ENCODE measurements around the gene PPIP5K2.
"Not testable (repeated sequence)": the region's sequence is repeated elsewhere in the genome, so short reads cannot be mapped to it uniquely, and the experiment has no call there.

The PPIP5K2 gene

DNA sequence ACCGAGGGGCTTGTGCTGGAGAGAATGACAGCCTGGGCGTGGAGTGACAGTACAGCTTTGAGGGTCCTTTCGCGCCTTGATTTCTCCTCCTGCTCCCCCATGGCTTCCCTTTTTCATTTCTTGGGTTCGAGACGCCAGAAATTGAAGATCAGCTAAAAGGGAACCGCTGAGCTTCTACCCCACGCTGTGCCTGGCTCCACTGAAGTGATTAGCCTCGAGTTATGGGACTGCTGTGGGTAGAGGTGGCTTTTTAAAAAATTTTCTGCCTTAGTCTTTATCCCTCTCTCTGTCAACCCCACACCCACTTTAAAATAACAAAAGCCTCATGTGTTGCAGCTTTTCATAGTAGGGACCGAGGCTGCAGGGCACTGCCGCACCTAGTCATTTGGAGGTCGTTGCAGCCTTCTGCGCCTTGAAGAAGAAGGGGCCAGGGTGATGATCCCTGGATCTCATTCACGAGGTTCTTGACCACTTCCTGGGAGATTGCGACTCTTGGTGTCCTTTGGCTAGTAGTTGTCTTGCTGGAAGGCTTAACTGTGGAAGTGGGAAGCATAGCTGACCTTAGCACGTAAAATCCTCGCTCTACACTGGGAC is 603 bp downstream of the PPIP5K2 start:
- no peak for DNase-seq (ENCODE audit: low read depth in 2 of 2, low spot score in 1 of 2)

DNA sequence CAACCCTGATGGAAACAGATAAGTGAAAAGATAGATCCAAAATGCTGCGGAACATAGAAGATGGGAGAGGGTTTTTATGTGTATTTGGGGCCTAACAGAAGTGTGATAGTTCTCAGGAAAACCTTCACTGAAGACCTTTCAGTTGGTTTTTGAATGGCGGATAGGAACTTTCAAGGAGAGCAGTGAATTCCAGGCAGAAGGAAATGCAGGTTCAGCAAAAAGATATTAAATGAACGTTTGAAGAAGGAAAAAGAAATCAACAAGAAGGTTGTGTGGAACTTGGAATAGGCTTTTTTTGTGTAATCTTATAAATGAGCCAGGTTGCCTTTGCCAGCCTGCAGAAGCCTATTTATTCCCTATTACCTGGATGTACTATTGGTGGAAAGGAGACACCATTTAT is 2.1 kb downstream of the PPIP5K2 start:
- no peak for DNase-seq (ENCODE audit: low read depth in 2 of 2, low spot score in 1 of 2)

DNA sequence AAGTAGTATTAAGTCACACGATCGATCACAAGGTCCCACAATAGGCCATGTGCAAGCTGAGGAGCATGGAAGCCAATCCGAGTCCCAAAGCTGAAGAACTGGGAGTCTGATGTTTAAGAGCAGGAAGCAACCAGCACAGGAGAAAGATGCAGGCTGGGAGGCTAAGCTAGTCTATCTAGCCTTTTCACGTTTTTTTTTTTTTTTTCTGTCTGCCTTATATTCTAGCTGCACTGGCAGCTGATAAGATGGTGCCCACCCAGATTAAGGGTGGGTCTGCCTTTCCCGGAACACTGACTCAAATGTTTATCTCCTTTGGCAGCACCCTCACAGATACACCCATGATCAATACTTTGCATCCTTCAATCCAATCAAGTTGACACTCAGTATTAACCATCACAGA is 6.5 kb downstream of the PPIP5K2 start:
- no peak for DNase-seq (ENCODE audit: low read depth in 2 of 2, low spot score in 1 of 2)

- DNase-seq (ENCODE audit: low read depth in 2 of 2, low spot score in 1 of 2), result no peak
These were observed 7.3 kb downstream of the PPIP5K2 start for GRCh38 chr5:103127292-103127817.

- DNase-seq (ENCODE audit: low read depth in 2 of 2, low spot score in 1 of 2), result no peak
These were observed 8.1 kb downstream of the PPIP5K2 start for GRCh38 chr5:103128202-103128601.

GRCh38 chr5:103132684-103133083 is 12.6 kb downstream of the PPIP5K2 start:
- DNase-seq (ENCODE audit: low read depth in 2 of 2, low spot score in 1 of 2), result no peak

DNA sequence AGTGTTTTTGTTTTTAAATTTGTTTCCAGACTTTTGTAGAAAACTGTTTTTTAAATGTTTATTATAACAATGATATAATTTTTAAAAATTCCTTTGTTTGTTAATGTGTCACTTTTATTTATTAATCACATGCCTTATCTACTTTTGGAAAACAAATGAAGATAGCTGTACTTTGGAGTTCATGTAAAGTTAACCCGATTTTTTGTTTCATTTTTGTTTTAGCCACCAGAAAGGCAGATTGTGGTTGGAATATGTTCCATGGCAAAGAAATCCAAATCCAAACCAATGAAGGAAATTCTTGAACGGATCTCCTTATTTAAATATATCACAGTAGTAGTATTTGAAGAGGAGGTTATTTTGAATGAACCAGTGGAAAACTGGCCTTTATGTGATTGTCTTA is 13.1 kb downstream of the PPIP5K2 start:
- no peak for DNase-seq (ENCODE audit: low read depth in 2 of 2, low spot score in 1 of 2)

DNA sequence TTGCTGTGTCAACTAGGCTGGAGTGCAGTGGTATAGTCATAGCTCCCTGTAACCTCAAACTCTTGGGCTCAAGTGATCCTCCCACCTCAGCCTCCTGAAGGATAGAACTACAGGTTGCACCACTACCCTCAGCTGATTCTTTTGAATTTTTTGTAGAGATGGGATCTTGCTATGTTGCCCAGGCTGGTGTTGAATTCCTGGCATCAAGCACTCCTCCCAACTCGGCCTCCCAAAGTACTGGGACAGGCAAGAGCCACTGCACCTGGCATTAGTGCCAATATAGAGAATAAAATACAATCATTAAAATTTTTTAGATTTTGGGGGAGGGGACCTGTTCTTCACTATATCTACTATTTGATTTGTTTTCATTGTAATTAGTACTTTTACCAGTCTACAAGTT is 15.4 kb downstream of the PPIP5K2 start:
- DNase-seq (ENCODE audit: low read depth in 2 of 2, low spot score in 1 of 2), result no peak

- no peak for DNase-seq (ENCODE audit: low read depth in 2 of 2, low spot score in 1 of 2)
These were observed 18.1 kb downstream of the PPIP5K2 start for GRCh38 chr5:103138202-103138690.

DNA sequence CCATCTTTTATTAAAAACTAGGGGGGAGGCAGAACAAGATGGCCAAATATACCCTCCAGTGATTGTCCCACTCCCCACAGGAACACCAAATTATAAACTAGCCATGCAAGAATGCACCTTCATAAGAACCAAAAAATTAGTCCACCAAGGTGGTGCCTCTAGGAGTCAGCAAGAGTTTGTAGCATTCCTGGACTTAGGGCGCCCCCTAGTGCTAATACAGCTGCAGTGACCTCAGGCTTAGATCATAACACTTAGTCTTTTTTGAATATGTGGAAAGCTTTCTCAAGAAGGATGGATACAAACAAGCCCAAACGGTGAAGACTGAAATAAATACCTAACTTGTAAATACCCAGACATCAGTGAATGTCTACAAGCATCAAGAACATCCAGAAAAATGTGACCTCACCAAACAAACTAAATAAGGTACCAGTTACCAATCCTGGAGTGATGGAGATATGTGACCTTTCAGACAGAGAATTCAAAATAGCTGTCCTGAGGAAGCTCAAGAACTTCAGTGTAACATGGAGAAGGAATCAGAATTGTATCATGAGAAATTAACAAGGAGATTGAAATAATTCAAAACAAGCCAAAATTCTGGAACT is 19.3 kb downstream of the PPIP5K2 start:
- DNase-seq (ENCODE audit: low read depth in 2 of 2, low spot score in 1 of 2), result peak; percentile 57 to 70

GRCh38 chr5:103142132-103142531 is 22.0 kb downstream of the PPIP5K2 start:
- DNase-seq (ENCODE audit: low read depth in 2 of 2, low spot score in 1 of 2), result not testable (repeated sequence)

- DNase-seq (ENCODE audit: low read depth in 2 of 2, low spot score in 1 of 2), result no peak
These were observed 25.1 kb downstream of the PPIP5K2 start for GRCh38 chr5:103145196-103145595.

DNA sequence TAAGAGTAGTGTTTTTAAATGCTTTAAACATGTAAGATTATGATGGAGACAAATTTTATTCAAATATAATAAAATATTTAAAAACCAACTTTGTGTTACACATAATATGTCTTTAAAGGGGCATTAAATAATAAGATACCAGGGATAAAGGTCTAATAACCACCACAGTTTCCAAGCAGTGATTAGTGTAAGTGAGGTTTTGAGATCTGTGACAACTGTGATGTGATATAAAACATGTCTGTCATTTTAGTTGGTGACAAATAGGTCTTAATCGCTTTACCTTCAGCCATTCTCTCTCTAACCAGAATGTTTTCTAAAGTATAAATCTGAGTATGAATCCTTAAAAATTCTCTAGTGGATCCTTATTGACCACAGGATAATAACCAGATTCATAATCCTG is 28.1 kb downstream of the PPIP5K2 start:
- no peak for DNase-seq (ENCODE audit: low read depth in 2 of 2, low spot score in 1 of 2)

DNA sequence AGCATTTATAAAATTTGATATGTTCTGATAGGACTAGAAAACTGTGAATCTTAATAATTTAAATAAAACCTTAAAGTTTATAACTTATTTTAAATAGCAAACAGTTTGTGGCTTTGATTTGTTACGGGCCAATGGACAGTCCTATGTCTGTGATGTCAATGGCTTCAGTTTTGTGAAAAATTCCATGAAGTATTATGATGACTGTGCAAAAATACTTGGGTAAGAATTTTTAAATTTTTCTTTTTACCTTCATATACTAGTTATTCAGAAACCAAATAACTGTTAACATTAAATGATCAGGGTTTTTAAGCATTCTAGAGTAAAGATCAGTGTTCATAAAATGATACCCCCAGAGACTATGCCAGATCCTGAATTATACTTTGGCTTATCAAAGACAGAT is 31.1 kb downstream of the PPIP5K2 start:
- no peak for DNase-seq (ENCODE audit: low read depth in 2 of 2, low spot score in 1 of 2)

- DNase-seq (ENCODE audit: low read depth in 2 of 2, low spot score in 1 of 2), result no peak
These were observed 46.6 kb downstream of the PPIP5K2 start for GRCh38 chr5:103166706-103167105.

DNA sequence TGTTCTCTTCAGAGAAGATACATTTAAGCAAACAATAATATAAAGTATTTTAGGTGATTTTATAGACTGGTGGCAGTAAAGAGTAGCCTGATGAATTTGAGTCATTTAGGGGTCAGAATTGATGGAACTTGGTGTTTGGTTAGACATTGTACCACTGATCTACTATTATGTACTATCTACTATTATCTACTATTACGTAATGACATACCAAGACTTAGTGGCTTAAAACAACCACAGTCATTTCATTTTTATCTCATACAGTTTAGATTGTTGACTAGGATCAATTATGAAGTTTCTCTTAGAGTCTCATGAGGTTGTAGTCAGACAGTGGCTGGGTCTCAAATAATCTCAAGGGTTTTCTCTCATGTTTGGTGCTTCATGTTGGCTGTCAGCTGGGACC is 54.0 kb downstream of the PPIP5K2 start:
- DNase-seq (ENCODE audit: low read depth in 2 of 2, low spot score in 1 of 2), result no peak

GRCh38 chr5:103177543-103177942 is 57.4 kb downstream of the PPIP5K2 start:
- DNase-seq (ENCODE audit: low read depth in 2 of 2, low spot score in 1 of 2), result no peak

GRCh38 chr5:103178167-103178566 is 58.1 kb downstream of the PPIP5K2 start:
- DNase-seq (ENCODE audit: low read depth in 2 of 2, low spot score in 1 of 2), result no peak

DNA sequence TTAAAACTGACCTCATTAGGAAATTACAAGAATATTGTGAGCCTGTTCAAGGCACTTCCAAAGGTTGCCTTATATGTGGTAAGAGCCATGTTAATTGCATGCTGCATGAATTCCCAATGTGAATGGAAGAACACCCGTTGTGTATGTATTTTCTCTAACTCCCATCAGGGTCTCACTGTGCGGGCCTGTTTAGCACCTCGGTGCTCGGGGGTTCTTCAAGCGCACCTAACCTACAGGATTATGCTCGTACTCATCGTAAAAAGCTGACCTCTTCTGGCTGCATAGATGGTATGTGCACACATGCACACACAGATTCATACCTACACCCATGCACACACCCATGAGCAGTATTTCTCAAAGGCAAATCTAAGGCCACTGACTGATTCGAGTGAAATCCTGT is 66.1 kb downstream of the PPIP5K2 start:
- DNase-seq (ENCODE audit: low read depth in 2 of 2, low spot score in 1 of 2), result no peak

DNA sequence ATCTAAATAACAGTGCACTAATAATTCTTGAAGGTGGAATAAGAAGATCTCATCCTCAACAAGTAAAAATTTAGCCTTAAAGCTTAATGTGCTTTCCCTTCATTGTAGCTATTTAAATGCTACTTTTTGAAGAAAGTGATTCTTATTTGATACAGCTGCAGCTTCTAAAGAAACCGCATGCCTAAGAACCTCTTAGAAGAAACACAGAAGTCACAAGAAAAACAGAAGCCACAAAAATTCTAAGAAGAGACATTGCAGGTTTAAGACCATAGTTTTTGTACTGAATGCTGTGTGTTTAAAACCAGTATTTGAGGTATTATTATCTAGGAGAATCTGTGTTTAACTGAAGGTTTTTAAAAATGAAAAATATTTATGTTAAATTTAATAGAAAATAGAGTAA is 68.3 kb downstream of the PPIP5K2 start:
- no peak for DNase-seq (ENCODE audit: low read depth in 2 of 2, low spot score in 1 of 2)

GRCh38 chr5:103203226-103203625 is 83.1 kb downstream of the PPIP5K2 start:
- DNase-seq (ENCODE audit: low read depth in 2 of 2, low spot score in 1 of 2), result no peak

DNA sequence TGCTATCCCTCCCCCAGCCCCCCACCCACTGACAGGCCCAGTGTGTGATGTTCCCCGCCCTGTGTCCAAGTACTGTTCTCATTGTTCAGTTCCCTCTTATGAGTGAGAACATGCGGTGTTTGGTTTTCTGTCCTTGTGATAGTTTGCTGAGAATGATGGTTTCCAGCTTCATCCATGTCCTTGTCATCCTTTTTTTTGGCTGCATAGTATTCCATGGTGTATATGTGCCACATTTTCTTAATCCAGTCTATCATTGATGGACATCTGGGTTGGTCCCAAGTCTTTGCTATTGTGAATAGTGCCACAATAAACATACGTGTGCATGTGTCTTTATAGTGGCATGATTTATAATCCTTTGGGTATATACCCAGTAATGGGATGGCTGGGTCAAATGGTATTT is 84.9 kb downstream of the PPIP5K2 start:
- not testable (repeated sequence) for DNase-seq (ENCODE audit: low read depth in 2 of 2, low spot score in 1 of 2)
